A549 (cell line): ENCODE results near the gene ADNP2. TPM values are rescaled to one million over a fixed set of nuclear protein-coding genes. Genes with fewer than 3 reads are reported as not detected.

ENCODE experiments used
- ATAC-seq, 2 experiments: fragments of 200-7000 bp in 1 of 2; fragments of >200 bp in 1 of 2; cut with Nextera tagmentation in 1 of 2; cut with Tn5 transposase in 1 of 2; 3 replicates each; pipeline versions ENCODE4 v1.8.0 to v1.9.1; 2018 to 2020; ENCODE audit warnings: mild to moderate bottlenecking in 1 of 2, moderate library complexity in 1 of 2
- CTCF ChIA-PET: fragments of 300-600 bp; sonication (Branson Sonifier 250); formaldehyde crosslinking; extraction: SDS; loops from one replicate; lab custom pipeline; 2021; ENCODE audit warnings: antibody characterized with exemption, inconsistent platforms; lab: Yijun Ruan, JAX
- POLR2A ChIA-PET: fragments of 350-600 bp; formaldehyde crosslinking; extraction: SDS; loops from one replicate; lab custom pipeline; 2021; ENCODE audit warnings: antibody characterized with exemption, inconsistent platforms; lab: Yijun Ruan, JAX
- DNase-seq, 2 experiments: peaks; one replicate each; pipeline versions ENCODE4 v3.0.0 to v3.0.0-alpha.2; 2011 to 2016; ENCODE audit warnings: low read depth in 1 of 2, low spot score in 1 of 2
- FAIRE-seq: peaks from 2 replicates; lab custom pipeline; 2011; peaks lifted over from hg19 to GRCh38; lab: Jason Lieb, UNC
- H3K27ac ChIP-seq, 2 experiments: fragments of >200 bp; sonication (Bioruptor Twin); formaldehyde crosslinking; 3 replicates each; pipeline ENCODE4 v1.5.1; 2016 to 2017
- H3K4me1 ChIP-seq: fragments of >200 bp; sonication (Bioruptor Twin); formaldehyde crosslinking; 3 replicates; pipeline ENCODE4 v1.6.1; 2016
- H3K4me2 ChIP-seq: fragments of >200 bp; sonication (Bioruptor Twin); formaldehyde crosslinking; 3 replicates; pipeline ENCODE4 v1.6.1; 2016
- H3K4me3 ChIP-seq: fragments of >200 bp; sonication (Bioruptor Twin); formaldehyde crosslinking; 3 replicates; pipeline ENCODE4 v1.5.1; 2016
- H3K9me3 ChIP-seq: fragments of >200 bp; sonication (Bioruptor Twin); formaldehyde crosslinking; 3 replicates; pipeline ENCODE4 v1.6.1; 2016
- BHLHE40 ChIP-seq: IDR thresholded peaks from 2 replicates; pipeline ENCODE4 v1.6.1; 2012; ENCODE audit warnings: low read depth, low read length, inconsistent platforms
- CBX8 ChIP-seq: fragments of 200-600 bp; sonication (generic); IDR thresholded peaks from 2 replicates; pipeline ENCODE4 v1.6.1; 2016
- CHD2 ChIP-seq: fragments of 150-350 bp; IDR thresholded peaks from 2 replicates; pipeline ENCODE4 v1.6.1; 2014; ENCODE audit warnings: low read length; ENCODE audit not compliant: partially characterized antibody
- CHD4 ChIP-seq: fragments of 200-600 bp; sonication (generic); IDR thresholded peaks from 2 replicates; pipeline ENCODE4 v1.6.1; 2016; ENCODE audit warnings: antibody characterized with exemption, mild to moderate bottlenecking, borderline replicate concordance
- CTCF ChIP-seq: fragments of >200 bp; sonication (Bioruptor Twin); formaldehyde crosslinking; IDR thresholded peaks from 3 replicates; pipeline ENCODE4 v1.5.1; 2016
- EHF ChIP-seq: fragments of 250-450 bp; sonication (Bioruptor Pico); IDR thresholded peaks from 2 replicates; pipeline ENCODE4 v1.5.0; 2020; ENCODE audit warnings: mild to moderate bottlenecking
- ESRRA ChIP-seq: fragments of 150-350 bp; IDR thresholded peaks from 2 replicates; pipeline ENCODE4 v1.6.1; 2014; ENCODE audit warnings: mild to moderate bottlenecking, low read length, borderline replicate concordance
- FOSB ChIP-seq: fragments of 250-450 bp; sonication (Bioruptor Pico); IDR thresholded peaks from 2 replicates; pipeline ENCODE4 v1.5.0; 2020; ENCODE audit warnings: mild to moderate bottlenecking, moderate library complexity
- FOXS1 ChIP-seq: fragments of 250-450 bp; sonication (Bioruptor Pico); IDR thresholded peaks from 2 replicates; pipeline ENCODE4 v1.5.0; 2020; ENCODE audit warnings: mild to moderate bottlenecking, moderate library complexity
- HEYL ChIP-seq: fragments of 250-450 bp; sonication (Bioruptor Pico); IDR thresholded peaks from 2 replicates; pipeline ENCODE4 v1.8.0; 2021; ENCODE audit warnings: mild to moderate bottlenecking, moderate library complexity
- HOXA7 ChIP-seq: fragments of 250-450 bp; sonication (Bioruptor Pico); IDR thresholded peaks from 2 replicates; pipeline ENCODE4 v1.5.0; 2020; ENCODE audit warnings: mild to moderate bottlenecking, moderate library complexity
- HOXB13 ChIP-seq: fragments of 250-450 bp; sonication (Bioruptor Pico); IDR thresholded peaks from 2 replicates; pipeline ENCODE4 v1.5.0; 2020; ENCODE audit warnings: low read depth, mild to moderate bottlenecking, moderate library complexity
- JUN ChIP-seq, 2 experiments: fragments of >200 bp; sonication (Bioruptor Twin); formaldehyde crosslinking; IDR thresholded peaks; 2 replicates in 1 of 2; 3 replicates in 1 of 2; pipeline ENCODE4 v1.6.1; 2016 to 2017
- JUNB ChIP-seq: fragments of >200 bp; sonication (Bioruptor Twin); formaldehyde crosslinking; IDR thresholded peaks from 2 replicates; pipeline ENCODE4 v1.6.1; 2016
- MAFK ChIP-seq: fragments of 450-650 bp; IDR thresholded peaks from 2 replicates; pipeline ENCODE4 v1.6.1; 2014; ENCODE audit not compliant: partially characterized antibody
- NR3C1 ChIP-seq: fragments of >200 bp; sonication (Bioruptor Twin); formaldehyde crosslinking; IDR thresholded peaks from 3 replicates; pipeline ENCODE4 v1.6.1; 2017
- PBX3 ChIP-seq: IDR thresholded peaks from 2 replicates; pipeline ENCODE4 v1.6.1; 2012
- POLR2AphosphoS2 ChIP-seq: conservative IDR thresholded peaks from 2 replicates; pipeline ENCODE4 v1.6.1; 2012; ENCODE audit warnings: low read length, improper control_type of control experiment, inconsistent platforms
- RAD21 ChIP-seq, 2 experiments: fragments of >200 bp in 1 of 2; sonication (Bioruptor Twin) in 1 of 2; formaldehyde crosslinking in 1 of 2; IDR thresholded peaks in 1 of 2; conservative IDR thresholded peaks in 1 of 2; 2 replicates in 1 of 2; 3 replicates in 1 of 2; pipeline ENCODE4 v1.6.1; 2012 to 2018; ENCODE audit warnings: inconsistent platforms in 1 of 2
- RCOR1 ChIP-seq: fragments of 150-350 bp; IDR thresholded peaks from 2 replicates; pipeline ENCODE4 v1.6.1; 2014; ENCODE audit warnings: antibody characterized with exemption, low read length, low read depth
- REST ChIP-seq: fragments of 200-600 bp; sonication (generic); IDR thresholded peaks from 2 replicates; pipeline ENCODE4 v1.6.1; 2016; ENCODE audit warnings: antibody characterized with exemption, mild to moderate bottlenecking, moderate library complexity
- RFX5 ChIP-seq: fragments of 450-650 bp; IDR thresholded peaks from 2 replicates; pipeline ENCODE4 v1.7.1; 2014; ENCODE audit warnings: antibody characterized with exemption, mild to moderate bottlenecking, moderate library complexity
- SMC3 ChIP-seq: fragments of >200 bp; sonication (Bioruptor Twin); formaldehyde crosslinking; IDR thresholded peaks from 3 replicates; pipeline ENCODE4 v1.6.1; 2018; ENCODE audit warnings: inconsistent platforms
- SREBF2 ChIP-seq: fragments of 450-650 bp; IDR thresholded peaks from 2 replicates; pipeline ENCODE4 v1.6.1; 2014; ENCODE audit warnings: mild to moderate bottlenecking, moderate library complexity
- TFCP2L1 ChIP-seq: fragments of 250-450 bp; sonication (Bioruptor Pico); IDR thresholded peaks from 2 replicates; pipeline ENCODE4 v1.5.0; 2021; ENCODE audit warnings: mild to moderate bottlenecking
- WGBS: methylation state at CpG from one replicate; pipeline ENCODE4 v1.1.6; 2017; ENCODE audit errors: missing lambda C conversion rate; 5-methylcytosine and 5-hydroxymethylcytosine counted together
- polyA plus RNA-seq, 4 experiments: library from polyadenylated mRNA; depleted of rRNA in 3 of 4; stranded (reverse); fragments of >200 nt; fragmentation: RNase III in 1 of 4; extraction: RNeasy Plus Mini Kit Qiagen cat#74134 plus additional on column Dnase treatment in 1 of 4; gene quantifications; 2 replicates in 3 of 4; 3 replicates in 1 of 4; pipeline ENCODE4 v1.2.3, GENCODE V29; 2011 to 2017

ADNP2 gene
- polyA plus RNA-seq, 2 of the 4 experiments (the other 2 are of a cell fraction): 9.8 to 9.9 TPM

- Histone ChIP-seq H3K27ac (no peak overlapping the region), H3K4me1 (no peaks in the 10 kb centered on the region), H3K4me3 (no peak overlapping the region), H3K9me3 (no peaks in the 10 kb centered on the region), H3K4me2 (no peak overlapping the region)
- DNase-seq (peak; percentile 24 to 42), ATAC-seq (peak in 1 of 2 experiments; percentile 77; a peak in 3 of 6 replicates), FAIRE-seq (no peak)
- POLR2A ChIA-PET: no interaction called here
- CTCF ChIA-PET: interaction anchor here (0.9 to 1.0 kb wide), 2 partner anchors 13 to 46 kb away, joined by 3 read pairs; no protein-coding TSS in a partner anchor
- WGBS: 78% methylated on average over 6 of the region's 6 CpGs
- TF ChIP-seq JUN (IDR thresholded peaks at IDR 0.05): no peak
- no peak for TF ChIP-seq CBX8
- no peak for TF ChIP-seq NR3C1
- 0 out of 5 replicates have a peak, but pooled peaks of 1 of the 2 experiments have one; percentile 23 for TF ChIP-seq RAD21 (conservative IDR thresholded peaks at IDR 0.05 in 1 of 2, IDR thresholded peaks at IDR 0.05 in 1 of 2)
- peak; percentile 26; the same call in 1 of the 3 replicates for TF ChIP-seq CTCF
These were observed 45.2 kb downstream of the ADNP2 start for GRCh38 chr18:80154293-80154692.

- ChIA-PET CTCF (interaction anchor here (0.7 to 3.2 kb wide), 17 partner anchors 10 to 102 kb away, joined by 3 to 20 read pairs (median 4); no protein-coding TSS in a partner anchor), POLR2A (no interaction called here)
- DNase-seq (peak; percentile 21 to 75), FAIRE-seq (no peak), ATAC-seq (peak; percentile 69 to 83; a peak in 4 of 6 replicates)
- Histone ChIP-seq H3K4me2 (no peak overlapping the region), H3K9me3 (no peaks in the 10 kb centered on the region), H3K4me1 (no peaks in the 10 kb centered on the region), H3K27ac (no peak overlapping the region), H3K4me3 (no peak overlapping the region)
- TF ChIP-seq RAD21 (conservative IDR thresholded peaks at IDR 0.05 in 1 of 2, IDR thresholded peaks at IDR 0.05 in 1 of 2): peak; percentile 67 to 71
- peak; percentile 86 for TF ChIP-seq MAFK
- no peak for TF ChIP-seq CHD2
- peak; percentile 73 for TF ChIP-seq CTCF
- no peak for TF ChIP-seq RFX5
- TF ChIP-seq SMC3: peak; percentile 33; the same call in 1 of the 3 replicates
- 43% methylated on average over 8 of the region's 8 CpGs for WGBS
These were observed 48.8 kb downstream of the ADNP2 start for GRCh38 chr18:80157708-80158343.

GRCh38 chr18:80158365-80158764 lies 49.3 kb downstream of the ADNP2 start:
- 40% methylated on average over 5 of the region's 5 CpGs for WGBS
- H3K4me2 ChIP-seq: no peak overlapping the region
- POLR2A ChIA-PET: no interaction called here
- H3K4me1 ChIP-seq: no peaks in the 10 kb centered on the region
- DNase-seq: no peak
- H3K27ac ChIP-seq: no peak overlapping the region
- CTCF ChIA-PET: interaction anchor here (0.7 to 3.2 kb wide), 14 partner anchors 9 to 102 kb away, joined by 3 to 20 read pairs (median 4); no protein-coding TSS in a partner anchor
- H3K9me3 ChIP-seq: no peaks in the 10 kb centered on the region
- no peak for TF ChIP-seq RCOR1
- no peak for TF ChIP-seq ESRRA
- TF ChIP-seq SREBF2: no peak
- no peak for TF ChIP-seq BHLHE40
- no peak for TF ChIP-seq JUNB
- TF ChIP-seq REST: no peak
- no peak for TF ChIP-seq TFCP2L1 (CRISPR knock-in tag)
- TF ChIP-seq POLR2AphosphoS2: no peak
- TF ChIP-seq CHD2: no peak
- TF ChIP-seq HOXB13 (CRISPR knock-in tag): no peak
- no peak for TF ChIP-seq FOXS1 (CRISPR knock-in tag)
- no peak for TF ChIP-seq EHF (CRISPR knock-in tag)
- no peak for TF ChIP-seq PBX3
- no peak for TF ChIP-seq HOXA7 (CRISPR knock-in tag)
- TF ChIP-seq CHD4: no peak
- TF ChIP-seq HEYL (CRISPR knock-in tag): no peak
- no peak for TF ChIP-seq FOSB
- H3K4me3 ChIP-seq: no peak overlapping the region
- ATAC-seq: no peak
- no peak for FAIRE-seq
